Hypothalamus (tissue), 51 donors: ENCODE results near the gene PFKP.
"Not testable (repeated sequence)": the region's sequence is repeated elsewhere in the genome, so short reads cannot be mapped to it uniquely, and the experiment has no call there.

Experiments
- DNase-seq, 51 donors: peaks; one replicate each; lab custom pipeline; 2025; lab: John Stamatoyannopoulos, UW

Gene PFKP

DNA sequence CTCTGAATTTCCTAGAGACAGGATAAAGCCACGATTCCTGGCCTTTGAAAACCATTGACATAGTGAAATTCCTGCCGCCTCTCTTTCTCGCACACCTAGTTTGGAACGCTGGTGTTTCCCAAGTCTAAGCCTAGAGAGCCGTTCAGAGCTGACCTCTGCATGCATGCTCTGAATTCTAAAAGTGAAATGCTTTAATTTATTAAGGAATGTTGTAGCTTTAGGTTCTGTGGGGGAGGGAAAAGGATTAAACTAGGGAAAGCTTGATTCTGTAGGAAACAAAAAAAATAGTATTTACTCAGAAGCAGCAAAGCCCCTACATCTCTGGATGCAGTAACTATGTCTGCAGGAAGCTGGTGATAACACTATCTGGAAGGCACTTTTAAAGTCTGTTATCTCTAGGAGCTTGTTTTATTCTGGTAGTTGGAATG, 27.3 kb downstream of the PFKP start:
- no peak for DNase-seq

DNA sequence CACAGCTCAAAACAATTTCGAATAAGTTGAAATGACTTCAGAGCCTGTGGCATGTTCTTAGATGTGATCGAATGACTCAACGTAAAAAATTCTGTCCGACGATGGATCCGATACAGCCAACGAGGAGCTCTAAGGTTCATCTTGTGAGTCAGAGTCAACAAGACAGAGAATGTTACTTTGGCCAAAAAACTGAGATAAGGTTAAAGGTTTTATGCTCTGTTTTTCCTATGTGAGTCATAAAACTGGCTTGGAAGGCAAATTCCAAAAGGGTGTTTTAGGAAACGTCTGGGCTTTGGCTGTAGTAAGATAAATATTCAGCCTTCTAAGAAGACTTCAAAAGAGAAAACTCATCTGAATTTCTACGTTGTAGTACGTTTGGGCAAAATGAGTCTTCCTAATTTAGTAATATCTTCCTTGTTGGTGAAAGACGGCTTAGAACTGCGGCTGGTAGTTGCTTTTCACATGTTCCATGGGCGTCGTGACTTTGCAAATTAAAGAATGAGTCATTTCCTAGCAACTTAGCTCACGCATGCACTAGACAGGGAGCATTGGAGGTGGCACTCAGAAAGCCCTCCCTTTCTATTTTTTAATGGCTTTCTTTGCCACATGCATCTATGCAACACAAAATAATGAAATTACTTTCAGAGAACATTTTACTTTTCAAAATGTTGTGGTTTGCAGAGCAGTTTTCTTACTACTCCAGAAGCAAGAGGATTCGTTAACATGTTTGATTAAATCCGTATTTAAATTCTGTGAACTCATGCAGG, 28.2 kb downstream of the PFKP start:
- peak in 3 of 51 donors; percentile 12 to 53 (median 35) for DNase-seq

- DNase-seq = no peak
These were observed 28.8 kb downstream of the PFKP start for GRCh38 chr10:3096149-3096548.

DNA sequence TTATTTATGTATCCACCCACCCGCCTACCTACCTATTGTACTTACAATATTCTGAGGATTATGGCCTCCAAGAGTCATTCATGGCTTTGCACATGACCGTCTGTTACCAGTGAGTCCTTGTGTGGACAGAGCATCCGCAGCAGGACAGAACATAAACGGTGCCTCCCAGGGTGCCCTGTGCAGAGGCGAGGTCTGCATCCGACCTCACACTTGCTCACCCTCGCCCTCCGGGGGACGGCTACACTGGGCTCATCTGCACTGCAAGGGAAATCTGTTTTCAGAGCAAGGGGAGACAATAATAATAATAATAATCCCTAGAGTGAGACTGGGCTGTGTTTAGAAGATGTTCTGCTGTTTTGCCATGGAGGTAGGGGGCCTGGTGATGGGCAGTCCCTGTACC, 29.8 kb downstream of the PFKP start:
- DNase-seq = no peak

GRCh38 chr10:3098689-3099088, 31.3 kb downstream of the PFKP start:
- DNase-seq = no peak

DNA sequence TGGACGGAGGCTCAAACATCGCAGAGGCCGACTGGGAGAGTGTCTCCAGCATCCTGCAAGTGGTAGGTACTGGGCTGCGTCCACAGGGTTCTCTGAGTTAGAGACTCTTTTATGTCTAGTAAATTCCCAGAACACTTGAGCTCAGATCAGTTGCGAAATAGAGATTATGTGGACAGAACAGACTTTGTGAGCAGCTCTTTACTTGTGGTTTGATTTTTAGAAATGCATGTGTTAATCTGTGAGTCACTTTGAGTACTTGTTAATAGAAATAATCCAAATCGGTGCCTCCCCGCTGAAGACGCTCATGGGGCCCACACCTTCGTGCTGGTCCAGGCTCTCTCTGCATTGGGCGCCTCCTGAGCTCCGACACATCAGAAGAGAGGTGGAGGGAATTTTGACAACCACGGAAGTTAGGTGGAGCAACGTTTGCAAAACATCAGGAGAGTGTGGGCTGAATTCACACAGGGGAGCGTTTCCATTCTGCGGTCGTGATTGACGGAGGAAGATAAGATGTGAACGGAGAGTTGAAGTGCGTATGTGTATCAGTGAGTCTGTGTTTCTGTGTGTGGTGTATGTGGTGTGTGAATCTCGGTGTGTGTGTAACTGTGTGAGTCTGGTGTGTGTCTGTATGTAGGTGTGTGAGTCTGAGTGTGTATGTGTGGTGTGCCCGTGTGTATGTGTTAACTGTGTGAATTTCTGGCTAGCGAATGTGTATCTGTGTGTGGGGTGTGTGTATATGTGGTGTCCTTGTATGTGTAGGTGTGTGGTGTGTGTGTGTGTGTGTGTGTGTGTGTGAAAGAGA, 32.1 kb downstream of the PFKP start:
- no peak for DNase-seq

DNA sequence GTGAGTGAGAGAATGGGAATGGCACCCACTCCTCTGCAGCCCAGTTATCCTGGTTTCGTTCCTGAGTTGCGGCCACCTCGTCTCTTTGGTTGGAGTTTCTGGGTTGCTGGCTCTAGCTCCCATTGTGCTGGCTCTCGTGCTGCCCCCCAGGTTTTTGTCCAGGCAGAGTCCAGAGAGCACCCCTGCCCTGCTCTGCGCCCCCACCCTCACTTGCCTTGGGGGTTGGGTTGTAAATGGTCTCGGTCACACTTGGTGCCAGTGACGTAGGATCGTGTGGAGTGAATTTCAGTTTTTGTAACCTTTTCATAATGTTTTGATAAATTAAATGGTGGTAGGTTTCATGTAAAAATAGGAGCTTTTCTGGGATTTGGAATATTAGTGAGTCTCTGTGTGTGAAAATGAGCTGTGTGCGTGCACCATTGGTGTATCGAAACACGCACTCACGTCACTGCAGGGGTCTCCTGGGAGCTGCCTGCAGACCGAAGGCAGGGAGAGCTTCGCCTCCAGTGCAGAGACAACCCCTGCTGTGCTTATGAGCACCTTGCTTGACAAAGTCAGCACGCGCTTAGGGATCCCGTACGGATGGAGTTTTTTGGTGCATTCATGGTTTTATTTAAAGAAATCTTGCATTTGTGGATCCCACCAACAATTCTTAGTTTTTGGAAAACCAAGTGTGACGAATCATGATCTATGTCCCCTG, 32.9 kb downstream of the PFKP start:
- DNase-seq = no peak

GRCh38 chr10:3100856-3101640, 33.7 kb downstream of the PFKP start:
- no peak for DNase-seq

DNA sequence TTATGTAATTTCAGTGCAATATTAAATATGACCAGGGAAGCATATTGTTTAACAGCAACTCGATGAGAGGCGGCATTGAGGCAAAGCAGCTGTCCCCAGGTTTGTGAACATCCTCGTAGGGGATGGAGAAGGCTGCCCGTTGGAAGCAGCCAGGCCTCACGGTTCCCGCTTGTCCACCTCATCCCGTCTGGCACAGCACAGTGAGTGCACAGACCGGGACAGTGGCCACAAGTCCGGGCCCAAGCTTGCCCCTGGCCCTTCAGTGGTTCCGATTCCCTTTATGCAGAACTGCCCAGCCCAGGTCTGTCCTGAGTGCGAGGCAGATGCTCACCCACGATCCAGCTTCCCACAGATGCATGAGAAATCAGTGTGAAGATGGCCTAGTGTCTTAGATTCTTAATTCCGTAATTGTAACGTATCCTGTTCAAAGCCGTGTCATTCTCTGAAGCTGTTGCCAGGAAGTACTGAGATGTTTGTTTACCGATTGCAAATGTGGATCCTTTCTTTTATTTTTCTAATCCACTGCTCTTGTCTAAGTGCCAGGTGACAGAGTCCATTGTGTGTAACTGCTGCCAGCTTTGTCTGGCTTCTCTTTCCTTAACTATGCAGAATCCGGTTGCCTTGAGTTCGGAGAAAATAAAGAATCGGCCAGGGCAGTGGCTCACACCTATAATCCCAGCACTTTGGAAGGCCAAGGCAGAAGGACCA, 35.5 kb downstream of the PFKP start:
- peak in 4 of 51 donors; percentile 16 to 47 (median 22) for DNase-seq

DNA sequence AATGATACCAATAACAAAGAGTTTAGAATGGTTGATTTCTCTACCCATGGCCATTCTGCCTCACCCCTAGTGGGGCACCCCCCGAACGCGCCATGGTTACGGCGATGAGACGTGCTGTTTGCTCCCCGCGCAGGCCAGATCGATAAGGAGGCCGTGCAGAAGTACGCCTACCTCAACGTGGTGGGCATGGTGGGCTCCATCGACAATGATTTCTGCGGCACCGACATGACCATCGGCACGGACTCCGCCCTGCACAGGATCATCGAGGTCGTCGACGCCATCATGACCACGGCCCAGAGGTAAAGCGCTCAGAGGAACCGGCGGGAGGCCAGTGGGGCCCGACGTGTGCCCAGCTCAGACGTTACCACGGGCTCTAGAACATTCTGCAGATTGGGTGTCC, 36.3 kb downstream of the PFKP start:
- no peak for DNase-seq

GRCh38 chr10:3104251-3104918, 37.0 kb downstream of the PFKP start:
- peak in 32 of 51 donors; percentile 14 to 86 (median 54) for DNase-seq

GRCh38 chr10:3105166-3105565, 37.8 kb downstream of the PFKP start:
- DNase-seq = no peak

- no peak for DNase-seq
These were observed 38.6 kb downstream of the PFKP start for GRCh38 chr10:3105905-3106304.

DNA sequence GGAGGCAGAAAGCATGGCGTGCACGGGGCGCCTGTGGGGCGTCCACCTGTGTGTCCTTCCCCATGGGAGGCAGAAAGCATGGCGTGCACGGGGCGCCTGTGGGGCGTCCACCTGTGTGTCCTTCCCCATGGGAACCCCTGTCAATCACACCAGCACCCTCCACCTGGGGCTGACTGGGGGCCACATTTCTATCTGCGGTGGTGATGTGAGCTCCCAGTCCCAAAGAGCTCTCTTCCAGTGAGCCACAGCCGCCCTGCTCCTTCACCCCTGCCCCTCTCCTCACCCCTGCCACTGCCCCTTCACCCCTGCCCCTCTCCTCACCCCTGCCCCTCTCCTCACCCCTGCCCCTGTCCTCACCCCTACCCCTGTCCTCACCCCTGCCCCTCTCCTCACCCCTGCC, 39.0 kb downstream of the PFKP start:
- DNase-seq = not testable (repeated sequence)

DNA sequence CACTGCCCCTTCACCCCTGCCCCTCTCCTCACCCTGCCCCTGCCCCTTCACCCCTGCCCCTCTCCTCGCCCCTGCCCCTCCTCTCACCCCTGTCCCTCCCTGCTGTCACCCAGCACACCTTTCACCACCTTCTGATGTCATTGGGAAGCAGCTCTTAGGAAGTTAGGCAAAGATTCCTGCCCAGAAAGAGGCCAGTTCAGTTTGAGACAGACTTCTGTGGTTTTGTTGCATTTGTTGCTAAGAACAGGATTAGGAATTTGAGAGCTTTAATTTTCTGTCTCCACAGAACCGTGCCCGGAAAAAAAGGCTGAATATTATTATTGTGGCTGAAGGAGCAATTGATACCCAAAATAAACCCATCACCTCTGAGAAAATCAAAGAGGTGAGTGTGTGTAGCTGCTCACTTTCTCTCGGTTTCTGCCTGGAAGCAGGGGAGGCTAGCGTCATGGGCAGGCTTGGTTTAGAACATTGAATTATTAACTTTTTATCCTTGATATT, 39.6 kb downstream of the PFKP start:
- DNase-seq = no peak

- peak in 49 of 51 donors; percentile 31 to 95 (median 80) for DNase-seq
These were observed 40.1 kb downstream of the PFKP start for GRCh38 chr10:3107426-3107961.

- no peak for DNase-seq
These were observed 40.7 kb downstream of the PFKP start for GRCh38 chr10:3108033-3108432.

DNA sequence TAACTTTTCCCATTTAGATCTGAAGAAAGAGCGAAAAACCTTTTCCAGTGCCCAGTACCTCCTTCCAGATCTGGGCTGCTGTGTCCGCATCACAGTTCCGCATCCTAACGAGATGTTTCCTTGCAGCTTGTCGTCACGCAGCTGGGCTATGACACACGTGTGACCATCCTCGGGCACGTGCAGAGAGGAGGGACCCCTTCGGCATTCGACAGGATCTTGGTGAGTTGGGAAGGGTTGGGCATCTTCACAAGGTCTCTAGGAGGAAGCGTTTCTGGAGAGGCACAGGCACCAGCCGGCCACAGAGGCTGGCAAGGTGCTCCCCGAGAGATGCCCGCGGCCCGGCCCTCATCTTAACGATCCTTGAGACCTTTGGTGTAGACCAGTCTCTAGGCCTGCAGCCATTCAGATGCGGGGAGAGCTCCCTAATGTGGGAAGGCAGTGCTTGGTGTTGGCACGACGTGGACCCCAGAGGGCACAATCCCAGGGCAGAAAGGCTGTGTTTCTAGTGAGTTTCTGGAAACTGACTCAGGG, 41.3 kb downstream of the PFKP start:
- DNase-seq = no peak

- no peak for DNase-seq
These were observed 41.8 kb downstream of the PFKP start for GRCh38 chr10:3109196-3109595.
